ENCODE measurements around the gene PCNX3. TPM values are rescaled to one million over a fixed set of nuclear protein-coding genes. Genes with fewer than 3 reads are reported as not detected.

Gene PCNX3
- total and polyA plus RNA-seq, 10 of the 15 experiments (the other 5 are each of a cell fraction or from before 2014, with no cell fraction given) = 0.03 to 46.6 (median 8.4) TPM

- no peaks in the 10 kb centered on the region for H4K20me1 ChIP-seq (ENCODE audit: control insufficient read depth, insufficient read depth)
- ATAC-seq (no peak), FAIRE-seq (no peak), DNase-seq (ENCODE audit: low read depth, low spot score) (no peak)
- no peak overlapping the region for H3K4me2 ChIP-seq (ENCODE audit: control insufficient read depth, insufficient read depth)
- H3K9me3 ChIP-seq (replicated peaks; ENCODE audit: control insufficient read depth, insufficient read depth, low read length) = no peaks in the 10 kb centered on the region
- intact Hi-C loops (cut with micrococcal nuclease; ENCODE audit: unreplicated experiment) = no loop called here
- ChIA-PET SMC1A (ENCODE audit: uncharacterized antibody, unreplicated experiment) (interaction anchor here (1.3 to 2.3 kb wide), 8 partner anchors 11 to 124 kb away, joined by 3 to 18 read pairs (median 6); partner anchors contain the start of genes EHBP1L1, FAM89B and PCNX3), CTCF (interaction anchor here (1.1 to 3.3 kb wide), 11 partner anchors 10 to 367 kb away, joined by 3 to 39 read pairs (median 10); partner anchors contain the start of genes EHBP1L1, FAM89B, PCNX3 and ZNRD2), POLR2A (interaction anchor here (0.7 to 2.2 kb wide), 5 partner anchors 12 to 45 kb away, joined by 3 to 12 read pairs (median 4); partner anchors contain the start of genes FAM89B and SIPA1), RAD21 (ENCODE audit: unreplicated experiment) (interaction anchor here (1.0 to 2.8 kb wide), 6 partner anchors 17 to 52 kb away, joined by 3 to 18 read pairs (median 9); partner anchors contain the start of genes EHBP1L1, FAM89B, MAP3K11 and SIPA1)
- TF ChIP-seq NFXL1 (IDR thresholded peaks at IDR 0.05; ENCODE audit: borderline replicate concordance) (no peak), CEBPZ (IDR thresholded peaks at IDR 0.05; ENCODE audit: low read depth, low read length) (no peak), ETV6 (conservative IDR thresholded peaks at IDR 0.05 in 1 of 2, IDR thresholded peaks at IDR 0.05 in 1 of 2; ENCODE audit: borderline replicate concordance in 1 of 2, low read depth in 1 of 2) (no peak)
- H3K4me3 ChIP-seq = no peak overlapping the region
- no TSS peak for BruUV-seq (replicated peaks)
- H3K79me2 ChIP-seq (ENCODE audit: control insufficient read depth, insufficient read depth, low read length) = peaks cover 5% of the 10 kb centered on the region
- no peak overlapping the region for H3K27ac ChIP-seq (ENCODE audit: control insufficient read depth, insufficient read depth)
- peaks cover 0 to 2% of the 10 kb centered on the region in 2 experiments; a peak in 3 of 4 replicates for H3K36me3 ChIP-seq (ENCODE audit: control insufficient read depth in 2 of 2, insufficient read depth in 2 of 2, low read length in 1 of 2)
- WGBS (ENCODE audit: insufficient coverage, insufficient replicate concordance, low lambda C conversion rate, missing lambda C conversion rate) = 86% methylated on average over 22 of the region's 22 CpGs
- no peak overlapping the region for H2AFZ ChIP-seq (ENCODE audit: control insufficient read depth, low read depth, low read length)
- in situ Hi-C loops (cut with MboI) = no loop called here
- H3K4me1 ChIP-seq (ENCODE audit: control insufficient read depth, insufficient read depth, low read length) = peaks cover 19% of the 10 kb centered on the region
- H3K27me3 ChIP-seq (replicated peaks in 1 of 2; ENCODE audit: control insufficient read depth in 2 of 2, insufficient read depth in 2 of 2, low read length in 1 of 2) = no peaks in the 10 kb centered on the region
- H3K9ac ChIP-seq (ENCODE audit: control insufficient read depth, insufficient read depth, low read length) = no peak overlapping the region
Observed at GRCh38 chr11:65592858-65593517, 22.6 kb upstream of the PCNX3 start.
